Naive B cell (primary cell): Measurements from ENCODE around the gene RNF214. TPM values are rescaled to one million over a fixed set of nuclear protein-coding genes. Genes with fewer than 3 reads are reported as not detected.
"Not testable (repeated sequence)": the region's sequence is repeated elsewhere in the genome, so short reads cannot be mapped to it uniquely, and the experiment has no call there.

Experiments
- ATAC-seq, 2 donors: fragments of 150-1000 bp; cut with Tn5 transposase; 2 replicates each; pipeline ENCODE4 v1.10.0; 2021; ENCODE audit warnings: low read depth in 2 of 2, mild to moderate bottlenecking in 2 of 2, moderate library complexity in 2 of 2
- DNase-seq: peaks from one replicate; pipeline ENCODE4 v3.0.0; 2022
- H3K27ac Mint-ChIP-seq, 6 donors: one replicate each; pipeline ENCODE4 v1.8.0; 2020 to 2022; ENCODE audit warnings: mild to moderate bottlenecking in 6 of 6, mixed read lengths in 6 of 6, moderate library complexity in 5 of 6, inconsistent platforms in 2 of 6
- H3K27me3 Mint-ChIP-seq, 3 donors: one replicate each; pipeline ENCODE4 v1.8.0; 2021 to 2022; ENCODE audit warnings: mixed read lengths in 3 of 3, mild to moderate bottlenecking in 1 of 3
- H3K36me3 Mint-ChIP-seq, 2 donors: one replicate each; pipeline ENCODE4 v1.8.0; 2020 to 2022; ENCODE audit warnings: mixed read lengths in 2 of 2, inconsistent platforms in 1 of 2, mild to moderate bottlenecking in 1 of 2
- H3K4me1 Mint-ChIP-seq, 3 donors: one replicate each; pipeline ENCODE4 v1.8.0; 2020 to 2022; ENCODE audit warnings: mixed read lengths in 3 of 3, inconsistent platforms in 1 of 3, mild to moderate bottlenecking in 1 of 3, moderate library complexity in 1 of 3
- H3K4me3 Mint-ChIP-seq, 8 donors: one replicate each; pipeline ENCODE4 v1.8.0; 2020 to 2022; ENCODE audit warnings: mild to moderate bottlenecking in 8 of 8, mixed read lengths in 8 of 8, moderate library complexity in 8 of 8, inconsistent platforms in 2 of 8
- H3K9me3 Mint-ChIP-seq, 7 donors: one replicate each; pipeline ENCODE4 v1.8.0; 2020 to 2022; ENCODE audit warnings: mixed read lengths in 7 of 7, mild to moderate bottlenecking in 5 of 7, inconsistent platforms in 2 of 7, moderate library complexity in 1 of 7
- polyA plus RNA-seq, 6 donors: library from polyadenylated mRNA; unstranded; fragments of 300-500 nt; fragmentation: Illumina TruSeq; gene quantifications; one replicate each; pipeline ENCODE4 v1.2.3, GENCODE V29; 2021; ENCODE audit warnings: low read depth in 6 of 6

RNF214 gene
- polyA plus RNA-seq, 6 donors from 2014 or later = 1.4 to 15.5 (median 13.4) TPM

DNA sequence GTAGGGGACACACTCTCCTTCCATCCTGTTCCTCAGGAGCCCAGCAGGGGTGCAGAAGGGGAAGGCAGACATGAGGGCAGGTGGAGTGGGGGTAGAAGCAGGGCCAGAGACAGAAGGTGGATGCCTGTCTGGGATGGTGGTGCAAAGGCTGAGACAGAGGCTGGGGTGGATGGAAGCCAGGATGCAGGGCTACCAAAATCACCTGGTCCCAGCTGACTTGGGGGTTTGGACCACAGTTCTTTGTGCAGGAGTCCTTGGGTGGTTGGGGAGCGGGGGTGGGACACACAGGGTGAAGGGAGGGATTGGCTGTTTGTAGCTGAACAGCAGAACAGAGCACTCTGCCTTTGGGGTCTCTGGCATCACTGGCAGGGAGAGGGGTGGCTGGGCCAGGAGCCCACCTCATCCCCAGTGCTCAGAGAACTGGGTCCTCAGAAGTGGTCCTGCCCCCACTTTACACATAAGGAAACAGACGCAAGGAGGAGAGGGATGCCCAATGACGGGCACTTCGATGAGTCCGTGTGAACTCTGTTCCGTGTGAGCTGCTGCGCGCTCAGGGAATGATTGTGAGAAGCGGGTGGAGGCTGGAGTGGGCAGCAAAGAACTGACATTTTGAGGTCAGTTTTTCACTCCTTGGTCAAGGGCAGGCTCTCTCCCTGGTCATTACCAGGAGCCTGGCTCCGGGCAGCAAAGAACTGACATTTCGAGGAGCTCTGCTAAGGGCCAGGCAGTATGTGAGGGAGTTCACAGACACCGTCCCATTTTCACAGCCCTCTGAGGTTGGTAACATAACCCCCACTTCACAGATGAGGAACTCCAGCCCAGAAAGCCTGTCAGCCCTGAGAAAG, 31.4 kb upstream of the RNF214 start:
- Mint-ChIP-seq H3K27me3 (no peaks in the 10 kb centered on the region), H3K4me1 (peaks cover 21 to 38% (median 30%) of the 10 kb centered on the region in 3 donors), H3K9me3 (no peaks in the 10 kb centered on the region), H3K4me3 (peak overlapping the region in 1 of 8 donors; percentile 12), H3K36me3 (peaks cover 11 to 15% of the 10 kb centered on the region in 2 donors), H3K27ac (peak overlapping the region in 4 of 6 donors; percentile 39 to 62 (median 54))
- ATAC-seq (peak in 1 of 2 donors; percentile 27), DNase-seq (no peak)

DNA sequence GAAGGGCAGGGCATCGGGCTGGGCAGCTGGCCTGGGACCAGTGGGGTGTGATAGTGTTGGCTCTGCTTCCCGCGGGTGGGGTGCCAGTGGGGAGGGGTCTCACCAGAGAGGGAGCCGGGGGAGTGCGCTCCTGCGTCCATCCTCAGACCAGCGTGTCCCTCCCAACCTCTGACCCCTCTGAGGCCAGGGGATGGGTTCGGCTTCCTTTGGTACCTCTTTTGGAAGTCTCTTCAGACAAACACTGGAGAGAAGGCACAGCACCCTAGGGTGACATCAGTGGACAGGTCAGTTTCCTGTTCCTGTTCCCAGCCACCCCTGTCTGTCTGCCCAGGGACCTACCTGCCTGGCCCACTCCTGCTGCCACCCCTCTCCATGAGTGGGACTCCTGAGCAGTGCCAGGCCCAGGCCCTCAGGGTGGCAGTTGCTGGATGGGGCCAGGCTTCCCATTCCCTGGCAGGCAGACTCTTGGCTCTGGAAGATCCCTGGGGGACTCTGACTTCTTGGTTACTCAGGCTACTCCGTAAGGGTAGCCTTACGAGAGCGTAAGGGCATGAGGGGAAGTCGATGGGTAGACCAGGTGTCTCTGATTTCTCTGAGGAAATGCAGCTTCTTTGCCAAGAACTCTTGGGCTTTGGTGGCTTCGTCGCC, 30.7 kb upstream of the RNF214 start:
- ATAC-seq = no peak
- peak overlapping the region in 5 of 6 donors; percentile 56 to 91 (median 75) for H3K27ac Mint-ChIP-seq

DNA sequence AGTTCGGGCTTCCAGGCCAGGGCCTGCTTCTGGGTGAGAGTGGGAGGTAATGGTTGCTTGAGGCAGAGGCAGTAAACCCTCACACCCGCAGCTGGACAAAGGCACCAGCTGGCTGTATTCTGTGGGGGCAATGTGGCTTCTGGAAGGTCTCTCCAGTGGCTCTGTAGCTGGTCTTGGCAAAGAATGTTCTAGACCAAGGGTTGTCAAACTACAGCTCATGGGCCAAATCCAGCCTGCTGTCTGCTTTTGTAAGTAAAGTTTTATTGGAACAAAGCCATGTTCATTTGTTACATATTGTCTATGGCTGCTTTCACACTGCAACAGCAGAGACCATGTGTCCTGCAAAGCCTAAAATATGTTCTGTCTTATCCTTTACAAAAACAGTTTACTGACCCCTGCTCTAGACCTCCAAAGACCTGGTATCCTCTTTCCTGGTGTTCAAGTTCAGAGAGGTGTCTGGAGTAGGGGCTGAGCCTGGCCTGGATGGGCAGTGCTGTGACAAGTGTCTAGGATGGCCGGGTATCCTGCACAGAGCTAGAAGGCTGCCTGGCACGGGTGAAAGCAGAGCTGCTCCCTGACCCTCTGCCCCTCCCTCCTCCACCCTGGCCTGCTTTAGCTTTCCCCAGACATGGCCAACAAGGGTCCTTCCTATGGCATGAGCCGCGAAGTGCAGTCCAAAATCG, 29.9 kb upstream of the RNF214 start:
- no peak overlapping the region for H3K4me3 Mint-ChIP-seq
- no peak for DNase-seq

More for the DNA sequence above, 30.7 kb upstream of the RNF214 start:
- H3K9me3 Mint-ChIP-seq = no peaks in the 10 kb centered on the region
- peaks cover 21 to 35% (median 30%) of the 10 kb centered on the region in 3 donors for H3K4me1 Mint-ChIP-seq
- H3K4me3 Mint-ChIP-seq = peak overlapping the region in 1 of 8 donors; percentile 25
- H3K27me3 Mint-ChIP-seq = no peaks in the 10 kb centered on the region
- H3K36me3 Mint-ChIP-seq = peaks cover 11 to 15% of the 10 kb centered on the region in 2 donors
- DNase-seq = no peak

DNA sequence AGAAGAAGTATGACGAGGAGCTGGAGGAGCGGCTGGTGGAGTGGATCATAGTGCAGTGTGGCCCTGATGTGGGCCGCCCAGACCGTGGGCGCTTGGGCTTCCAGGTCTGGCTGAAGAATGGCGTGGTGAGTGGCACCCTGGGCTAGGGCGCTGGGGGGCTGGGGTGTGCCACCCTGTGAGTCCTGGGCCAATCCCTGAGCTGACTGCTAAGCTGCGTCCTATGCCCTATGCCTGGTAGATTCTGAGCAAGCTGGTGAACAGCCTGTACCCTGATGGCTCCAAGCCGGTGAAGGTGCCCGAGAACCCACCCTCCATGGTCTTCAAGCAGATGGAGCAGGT, 29.4 kb upstream of the RNF214 start:
- Mint-ChIP-seq H3K27me3 (no peaks in the 10 kb centered on the region), H3K36me3 (peaks cover 9 to 11% of the 10 kb centered on the region in 2 donors), H3K27ac (peak overlapping the region in 4 of 6 donors; percentile 41 to 91 (median 76)), H3K9me3 (no peaks in the 10 kb centered on the region), H3K4me3 (no peak overlapping the region), H3K4me1 (peaks cover 15 to 23% (median 21%) of the 10 kb centered on the region in 3 donors)
- DNase-seq (no peak), ATAC-seq (no peak)

More for the DNA sequence above, 29.9 kb upstream of the RNF214 start:
- peaks cover 11 to 12% of the 10 kb centered on the region in 2 donors for H3K36me3 Mint-ChIP-seq
- peak overlapping the region in 4 of 6 donors; percentile 41 to 91 (median 66) for H3K27ac Mint-ChIP-seq
- H3K4me1 Mint-ChIP-seq = peaks cover 18 to 28% (median 26%) of the 10 kb centered on the region in 3 donors
- no peaks in the 10 kb centered on the region for H3K27me3 Mint-ChIP-seq
- H3K9me3 Mint-ChIP-seq = no peaks in the 10 kb centered on the region
- no peak for ATAC-seq

DNA sequence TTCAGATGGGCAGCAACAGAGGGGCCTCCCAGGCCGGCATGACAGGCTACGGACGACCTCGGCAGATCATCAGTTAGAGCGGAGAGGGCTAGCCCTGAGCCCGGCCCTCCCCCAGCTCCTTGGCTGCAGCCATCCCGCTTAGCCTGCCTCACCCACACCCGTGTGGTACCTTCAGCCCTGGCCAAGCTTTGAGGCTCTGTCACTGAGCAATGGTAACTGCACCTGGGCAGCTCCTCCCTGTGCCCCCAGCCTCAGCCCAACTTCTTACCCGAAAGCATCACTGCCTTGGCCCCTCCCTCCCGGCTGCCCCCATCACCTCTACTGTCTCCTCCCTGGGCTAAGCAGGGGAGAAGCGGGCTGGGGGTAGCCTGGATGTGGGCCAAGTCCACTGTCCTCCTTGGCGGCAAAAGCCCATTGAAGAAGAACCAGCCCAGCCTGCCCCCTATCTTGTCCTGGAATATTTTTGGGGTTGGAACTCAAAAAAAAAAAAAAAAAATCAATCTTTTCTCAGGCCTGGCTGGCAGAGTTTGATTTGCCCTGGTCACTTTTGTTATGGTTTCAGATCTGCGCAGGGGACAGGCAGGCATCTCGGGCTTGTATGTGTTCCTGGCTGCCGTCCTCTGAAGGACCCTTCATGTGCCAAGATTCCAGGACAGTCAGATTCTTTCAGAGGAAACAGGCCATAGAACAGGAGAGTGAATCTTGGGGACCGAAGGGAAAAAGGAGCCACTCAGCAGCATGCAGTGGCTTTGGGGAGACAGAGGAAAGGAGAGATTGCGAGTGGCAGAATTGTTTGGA, 28.0 kb upstream of the RNF214 start:
- no peak for ATAC-seq

DNA sequence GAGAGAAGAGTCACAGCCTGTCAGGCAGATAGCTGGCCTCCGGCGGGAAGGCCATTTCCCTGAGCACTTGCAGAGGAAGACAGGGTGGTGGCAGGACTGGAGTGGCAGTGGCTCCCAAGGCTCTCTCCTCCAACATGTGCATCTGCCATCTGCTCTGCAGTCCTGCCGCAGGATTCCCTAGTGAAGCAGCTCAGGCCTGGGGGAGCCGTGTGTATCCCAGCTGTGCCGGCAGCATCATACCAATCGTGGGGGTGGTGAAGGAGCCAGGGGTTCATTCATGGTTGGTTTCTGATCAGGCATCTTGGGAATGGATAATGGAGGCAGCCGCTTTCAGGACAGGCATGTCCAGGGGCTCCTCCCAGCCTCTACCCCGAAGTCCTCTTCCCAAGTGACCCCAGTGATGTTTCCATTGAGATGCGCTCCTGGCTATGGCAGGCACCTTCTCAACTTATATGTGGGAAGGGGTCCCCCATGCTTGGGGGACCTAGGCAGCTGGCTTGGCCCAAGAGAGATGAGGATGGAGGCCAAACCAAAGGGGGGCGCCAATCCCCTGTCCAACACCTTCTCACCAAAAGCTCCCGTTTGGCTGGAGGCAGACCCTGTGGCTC, 27.2 kb upstream of the RNF214 start:
- Mint-ChIP-seq H3K9me3 (no peaks in the 10 kb centered on the region), H3K4me1 (peaks cover 9 to 14% (median 14%) of the 10 kb centered on the region in 3 donors), H3K36me3 (peaks cover 11 to 13% of the 10 kb centered on the region in 2 donors), H3K27ac (peak overlapping the region in 5 of 6 donors; percentile 10 to 57 (median 42)), H3K4me3 (peak overlapping the region in 2 of 8 donors; percentile 42 to 52), H3K27me3 (no peaks in the 10 kb centered on the region)
- no peak for ATAC-seq
- no peak for DNase-seq

More for the DNA sequence above, 28.0 kb upstream of the RNF214 start:
- H3K27me3 Mint-ChIP-seq = no peaks in the 10 kb centered on the region
- peaks cover 9 to 15% (median 14%) of the 10 kb centered on the region in 3 donors for H3K4me1 Mint-ChIP-seq
- DNase-seq = no peak
- H3K4me3 Mint-ChIP-seq = no peak overlapping the region
- H3K36me3 Mint-ChIP-seq = peaks cover 9 to 11% of the 10 kb centered on the region in 2 donors
- peak overlapping the region; percentile 10 to 87 (median 36) for H3K27ac Mint-ChIP-seq
- H3K9me3 Mint-ChIP-seq = no peaks in the 10 kb centered on the region

DNA sequence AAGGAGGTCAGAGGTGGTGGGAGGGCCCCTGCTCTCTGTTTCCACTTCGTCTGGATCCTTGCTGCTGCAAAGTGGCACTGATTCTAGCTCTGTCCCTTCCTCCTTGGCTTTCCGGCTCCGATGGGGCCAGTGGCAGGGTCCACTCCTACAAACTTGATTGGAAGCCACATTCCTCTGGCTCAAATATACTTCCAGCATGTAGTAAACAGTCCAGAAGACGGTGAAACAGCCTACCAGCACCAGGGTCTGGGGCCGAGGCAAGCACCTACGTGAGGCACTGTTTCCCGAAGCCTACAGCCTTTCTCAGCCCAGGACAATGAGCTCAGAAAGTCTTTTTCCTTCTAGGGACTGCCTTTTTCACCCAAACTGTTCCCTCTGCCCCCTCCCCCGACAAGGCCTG, 26.4 kb upstream of the RNF214 start:
- not testable (repeated sequence) for H3K27me3 Mint-ChIP-seq, ATAC-seq, H3K4me3 Mint-ChIP-seq, H3K4me1 Mint-ChIP-seq, H3K9me3 Mint-ChIP-seq, H3K27ac Mint-ChIP-seq, DNase-seq
- H3K36me3 Mint-ChIP-seq = peaks cover 13% of the 10 kb centered on the region in 2 donors

DNA sequence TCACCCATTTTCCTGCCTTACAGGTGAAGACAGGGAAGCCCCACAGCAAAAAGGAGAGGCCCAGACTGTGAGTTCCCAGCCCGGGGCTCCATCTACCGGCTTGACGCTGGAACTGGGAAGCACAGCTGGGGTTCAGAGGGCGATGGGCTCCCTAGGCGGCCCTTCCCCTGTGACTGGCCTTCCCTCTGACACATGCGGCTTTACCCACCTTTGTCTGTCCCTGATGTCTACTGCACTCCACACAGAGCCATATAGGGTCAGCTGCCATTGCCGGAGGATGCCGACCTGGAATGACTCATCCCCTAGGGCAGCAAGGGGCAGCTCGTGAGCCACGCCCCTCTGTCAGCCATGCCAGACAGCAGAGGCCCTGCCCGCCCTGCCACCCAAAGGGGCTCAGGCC, 25.6 kb upstream of the RNF214 start:
- H3K36me3 Mint-ChIP-seq = peaks cover 13 to 20% of the 10 kb centered on the region in 2 donors
- not testable (repeated sequence) for H3K4me1 Mint-ChIP-seq, ATAC-seq, H3K9me3 Mint-ChIP-seq, H3K27ac Mint-ChIP-seq, H3K27me3 Mint-ChIP-seq, DNase-seq, H3K4me3 Mint-ChIP-seq

DNA sequence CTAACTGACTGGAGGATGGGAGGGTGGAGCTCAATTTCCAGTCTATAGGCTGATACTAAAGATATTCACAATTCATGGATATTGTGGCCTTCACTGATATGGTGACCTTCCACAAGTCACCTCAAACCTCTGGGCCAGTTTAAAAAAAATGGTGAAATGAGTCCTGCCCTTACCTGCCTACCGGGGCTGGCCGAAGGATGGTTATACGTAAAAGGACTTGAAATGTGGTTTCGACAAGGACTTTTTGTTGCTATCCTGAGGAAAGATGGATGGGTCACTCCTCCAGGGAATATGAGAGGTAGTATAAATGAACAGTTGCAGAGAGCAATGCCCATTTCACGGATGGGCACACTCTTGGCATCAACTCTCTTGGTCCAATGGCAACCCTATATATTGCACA, 25.0 kb upstream of the RNF214 start:
- ATAC-seq, H3K4me1 Mint-ChIP-seq, H3K4me3 Mint-ChIP-seq, H3K27me3 Mint-ChIP-seq, DNase-seq, H3K27ac Mint-ChIP-seq, H3K9me3 Mint-ChIP-seq: not testable (repeated sequence)
- peaks cover 13 to 21% of the 10 kb centered on the region in 2 donors for H3K36me3 Mint-ChIP-seq

DNA sequence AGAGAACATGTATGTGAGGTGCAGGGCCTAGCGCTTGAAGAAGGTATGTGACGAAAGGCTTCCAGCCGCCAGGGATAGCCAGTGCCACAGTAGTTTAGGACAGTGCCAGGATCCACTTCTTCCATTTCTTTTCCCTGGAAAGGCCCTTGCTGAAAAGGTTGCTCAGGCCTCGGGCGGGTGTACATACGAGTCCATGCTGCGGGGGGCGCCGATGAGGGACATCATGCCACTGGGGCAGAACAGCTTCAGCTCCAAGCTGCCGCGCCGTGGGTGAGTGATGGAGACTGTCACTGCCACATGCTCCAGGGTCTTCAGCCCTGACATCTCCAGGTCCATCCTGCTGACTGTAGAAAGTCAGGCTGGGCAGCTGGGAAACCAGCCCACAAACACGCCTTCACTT, 23.8 kb upstream of the RNF214 start:
- H3K9me3 Mint-ChIP-seq, DNase-seq, H3K4me1 Mint-ChIP-seq, H3K27me3 Mint-ChIP-seq, H3K4me3 Mint-ChIP-seq, H3K27ac Mint-ChIP-seq, ATAC-seq: not testable (repeated sequence)
- peaks cover 13 to 31% of the 10 kb centered on the region in 2 donors for H3K36me3 Mint-ChIP-seq

DNA sequence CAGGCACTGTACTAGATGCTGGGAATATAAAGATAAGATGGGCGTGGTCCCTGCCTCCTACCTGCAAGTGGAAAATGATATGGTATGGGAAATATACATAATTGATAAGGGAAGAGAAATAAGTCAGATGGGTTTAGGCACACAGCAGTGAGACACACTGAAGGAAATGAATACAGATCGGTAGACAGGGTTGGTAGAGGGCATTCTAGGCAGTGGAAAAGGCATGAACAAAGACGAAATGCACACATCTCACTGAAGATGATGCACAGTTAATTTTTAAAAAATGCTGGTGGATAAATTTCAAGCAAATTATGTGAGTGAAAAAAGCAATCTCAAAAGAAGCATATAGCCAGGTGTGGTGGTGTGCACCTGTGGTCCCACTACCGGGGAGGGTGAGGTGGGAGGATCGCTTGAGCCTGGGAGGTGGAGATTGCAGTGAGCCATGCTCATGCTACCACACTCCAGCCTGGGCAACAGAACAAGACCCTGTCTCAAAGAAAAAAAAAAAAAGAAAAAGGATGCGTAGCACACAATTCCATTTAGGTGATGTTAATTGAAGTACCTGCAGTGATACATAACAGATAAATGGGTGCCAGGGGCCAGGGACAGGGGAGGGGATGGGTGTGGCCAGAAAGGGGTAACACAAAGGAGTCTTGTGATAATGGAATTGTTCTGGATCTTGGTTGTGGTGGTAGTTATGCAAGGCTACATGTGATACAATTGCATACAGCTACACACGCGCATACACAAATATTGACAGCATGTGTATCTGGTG, 22.9 kb upstream of the RNF214 start:
- not testable (repeated sequence) for ATAC-seq, H3K4me1 Mint-ChIP-seq, H3K9me3 Mint-ChIP-seq, H3K27me3 Mint-ChIP-seq, H3K4me3 Mint-ChIP-seq, DNase-seq
- peaks cover 18 to 37% of the 10 kb centered on the region in 2 donors for H3K36me3 Mint-ChIP-seq
- peak overlapping the region in 4 of 6 donors; percentile 4 to 62 (median 18) for H3K27ac Mint-ChIP-seq

DNA sequence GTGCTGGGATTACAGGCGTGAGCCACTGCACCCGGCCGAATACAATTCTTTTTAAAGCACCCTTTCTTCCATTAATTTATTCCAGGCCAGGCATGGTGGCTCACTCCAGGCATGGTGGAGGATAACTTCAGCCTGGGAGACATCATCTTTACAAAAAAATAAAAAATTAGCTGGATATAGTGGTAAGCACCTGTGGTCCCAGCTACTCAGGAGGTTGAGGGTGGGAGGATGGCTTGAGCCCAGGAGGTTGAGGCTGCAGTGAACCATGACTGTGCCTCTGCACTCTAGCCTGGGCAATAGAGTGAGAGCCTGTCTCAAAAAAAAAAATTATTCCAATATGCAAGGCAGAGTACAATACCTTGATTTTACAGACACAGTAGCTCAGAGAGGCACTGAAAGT, 21.9 kb upstream of the RNF214 start:
- peaks cover 9 to 31% of the 10 kb centered on the region in 2 donors for H3K36me3 Mint-ChIP-seq
- no peak overlapping the region for H3K4me3 Mint-ChIP-seq
- H3K27me3 Mint-ChIP-seq = no peaks in the 10 kb centered on the region
- peaks cover 0 to 5% (median 1%) of the 10 kb centered on the region in 3 donors for H3K4me1 Mint-ChIP-seq
- no peak for DNase-seq
- no peak for ATAC-seq
- H3K9me3 Mint-ChIP-seq = no peaks in the 10 kb centered on the region
- peak overlapping the region in 2 of 6 donors; percentile 27 to 92 for H3K27ac Mint-ChIP-seq
